ENCODE results near the gene TNFSF9. TPM values are rescaled to one million over a fixed set of nuclear protein-coding genes. Genes with fewer than 3 reads are reported as not detected.
A peak's percentile ranks its signal among the peaks of the same experiment; 100 is the strongest.

TNFSF9 gene
- total and polyA plus RNA-seq, 2 of the 8 experiments (the other 6 are each of a cell fraction or from before 2014, with no cell fraction given) = 1.7 to 4.4 TPM

DNA sequence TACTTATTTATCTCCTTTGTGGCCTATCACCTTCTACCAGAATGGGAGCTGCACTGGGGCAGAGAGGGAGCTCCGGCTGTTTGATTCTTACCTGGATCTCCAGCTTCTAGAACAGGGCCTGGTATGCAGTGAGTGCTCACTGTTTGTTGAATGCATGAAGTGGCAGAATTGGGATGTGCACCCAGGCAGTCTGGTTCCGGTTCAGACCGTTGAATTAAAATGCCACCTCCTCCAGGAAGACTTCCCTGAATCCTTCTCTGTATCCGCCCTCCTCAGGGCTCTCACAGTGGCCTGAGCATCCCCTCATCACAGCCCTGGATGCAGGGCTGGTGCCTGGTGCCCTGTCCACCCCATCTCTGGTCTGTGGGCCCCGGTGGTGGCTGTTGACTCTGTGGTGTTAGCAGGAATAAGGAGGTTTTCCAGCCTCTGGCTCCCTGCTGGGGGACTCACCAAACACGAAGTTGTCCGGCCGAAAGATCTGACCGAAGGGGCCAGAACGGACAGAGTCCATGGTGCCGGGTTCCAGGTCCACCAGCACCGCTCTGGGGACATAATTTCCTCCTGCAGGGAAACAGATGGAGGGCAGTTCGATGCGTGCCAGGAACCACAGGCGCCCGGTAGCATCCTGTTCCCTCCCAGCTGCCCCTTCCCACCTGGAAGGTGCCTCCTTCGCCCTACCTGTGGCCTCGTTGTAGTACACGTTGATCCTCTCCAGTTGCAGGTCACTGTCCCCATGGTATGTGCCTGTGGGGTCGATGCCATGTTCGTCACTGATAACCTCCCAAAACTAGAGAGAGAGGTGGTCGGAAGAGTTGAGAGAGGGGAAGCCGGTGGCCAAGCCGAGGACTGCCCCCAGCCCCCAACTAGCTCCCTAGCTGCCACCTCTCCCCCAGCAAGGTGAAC is 29.7 kb upstream of the TNFSF9 start:
- DNase-seq (ENCODE audit: low read depth in 1 of 2, low spot score in 2 of 2) = peak in 1 of 2 experiments; percentile 52
- ChIA-PET POLR2A (ENCODE audit: partially characterized antibody) (interaction anchor here (1.3 to 2.2 kb wide), 2 partner anchors 10 to 25 kb away, joined by 4 to 7 read pairs; no protein-coding TSS in a partner anchor), CTCF (ENCODE audit: partially characterized antibody) (interaction anchor here (0.9 to 4.8 kb wide), 3 partner anchors 9 to 268 kb away, joined by 3 to 30 read pairs (median 3); partner anchors contain the start of gene DENND1C)
- H3K27me3 ChIP-seq (replicated peaks in 1 of 4; ENCODE audit: control insufficient read depth in 3 of 4, extremely low read depth in 1 of 4, insufficient read depth in 3 of 4, low read length in 3 of 4) = peaks cover 0 to 8% (median 7%) of the 10 kb centered on the region in 4 experiments; a peak in 4 of 7 replicates
- no peak overlapping the region for H4K5ac ChIP-seq (ENCODE audit: insufficient read length, low read depth, low read length)
- H3K4me1 ChIP-seq (replicated peaks in 1 of 4; ENCODE audit: control insufficient read depth in 3 of 4, insufficient read depth in 4 of 4, low read length in 3 of 4) = peaks cover 0 to 10% (median 7%) of the 10 kb centered on the region in 4 experiments; a peak in 5 of 7 replicates
- H3K27ac ChIP-seq (ENCODE audit: low read depth, low read length) = no peak overlapping the region
- WGBS, 2 experiments (ENCODE audit: extremely low coverage in 1 of 2, insufficient coverage in 1 of 2, insufficient read length in 1 of 2, insufficient replicate concordance in 2 of 2, low coverage in 1 of 2, low lambda C conversion rate in 2 of 2, missing lambda C conversion rate in 1 of 2) = 70% methylated on average over 23 of the region's 24 CpGs; no CpG with 5 or more reads in 1 of the 2 experiments
- H3K56ac ChIP-seq (replicated peaks; ENCODE audit: insufficient read length, low read depth, low read length) = no peak overlapping the region
- H3K14ac ChIP-seq (ENCODE audit: insufficient read length) = no peak overlapping the region
- H2BK12ac ChIP-seq (ENCODE audit: low read depth, low read length) = peak overlapping the region; percentile 71; the same call in 1 of the 2 replicates
- no peak for FAIRE-seq
- peak overlapping the region; percentile 90 to 91 for H3K4me2 ChIP-seq (ENCODE audit: insufficient read depth in 1 of 2, low read depth in 2 of 2, low read length in 2 of 2)
- H3K23me2 ChIP-seq (ENCODE audit: low read depth, low read length) = peaks cover 10% of the 10 kb centered on the region
- H3K18ac ChIP-seq (ENCODE audit: extremely low read depth, low read length) = no peak overlapping the region; the same call in 1 of the 2 replicates
- no peak overlapping the region for H2BK120ac ChIP-seq (replicated peaks; ENCODE audit: low read depth, low read length)
- no peak overlapping the region for H2BK15ac ChIP-seq (ENCODE audit: low read length)
- H2AFZ ChIP-seq (ENCODE audit: low read length) = no peak overlapping the region
- no peak overlapping the region for H2AK5ac ChIP-seq (ENCODE audit: low read depth, low read length)
- H3K79me2 ChIP-seq (ENCODE audit: control insufficient read depth in 1 of 2, insufficient read depth in 2 of 2, low read length in 2 of 2) = no peaks in the 10 kb centered on the region
- no peaks in the 10 kb centered on the region for H4K20me1 ChIP-seq (replicated peaks in 1 of 2; ENCODE audit: control insufficient read depth in 1 of 2, insufficient read depth in 2 of 2, low read length in 2 of 2)
- no peak overlapping the region for H4K91ac ChIP-seq (replicated peaks; ENCODE audit: insufficient read length, low read length)
- no peaks in the 10 kb centered on the region for H3K9me3 ChIP-seq (ENCODE audit: insufficient read depth in 2 of 2, low read depth in 1 of 2, low read length in 1 of 2)
- no peak overlapping the region; the same call in 1 of the 2 replicates for H4K8ac ChIP-seq (ENCODE audit: extremely low read depth, insufficient read depth, low read length)
- no peaks in the 10 kb centered on the region for H3K36me3 ChIP-seq (ENCODE audit: control insufficient read depth in 2 of 4, insufficient read depth in 4 of 4, low read length in 3 of 4)
- H3K23ac ChIP-seq (ENCODE audit: insufficient read length) = no peak overlapping the region
- H3K4ac ChIP-seq (replicated peaks; ENCODE audit: insufficient read length, low read depth, low read length) = no peak overlapping the region
- no peak overlapping the region; the same call in 1 of the 2 replicates for H2BK5ac ChIP-seq (ENCODE audit: low read depth, low read length)
- no peak overlapping the region for H2BK20ac ChIP-seq (ENCODE audit: low read length)
- H3K9ac ChIP-seq (replicated peaks in 1 of 4; ENCODE audit: extremely low read depth in 1 of 4, low read depth in 3 of 4, low read length in 3 of 4) = no peak overlapping the region
- peak overlapping the region; percentile 44 to 86 (median 59) for H3K4me3 ChIP-seq (ENCODE audit: extremely low read depth in 1 of 4, insufficient read depth in 2 of 4, low read depth in 3 of 4, low read length in 4 of 4)
- no peaks in the 10 kb centered on the region for H3K79me1 ChIP-seq (ENCODE audit: low read depth, low read length)
- TF ChIP-seq RAD21 (IDR thresholded peaks at IDR 0.05 in 1 of 2, conservative IDR thresholded peaks at IDR 0.05 in 1 of 2; ENCODE audit: low read depth in 2 of 2, low read length in 2 of 2) (no peak), SP2 (IDR thresholded peaks at IDR 0.05; ENCODE audit: low read length) (no peak), MAFK (IDR thresholded peaks at IDR 0.05; ENCODE audit: low read depth, low read length) (no peak), SIN3A (conservative IDR thresholded peaks at IDR 0.05 in 1 of 2, IDR thresholded peaks at IDR 0.05 in 1 of 2; ENCODE audit: low read depth in 1 of 2, low read length in 2 of 2) (no peak), EGR1 (IDR thresholded peaks at IDR 0.05; ENCODE audit: borderline replicate concordance, low read depth, low read length) (no peak), POU5F1 (IDR thresholded peaks at IDR 0.05; ENCODE audit: low read depth, low read length) (no peak), HDAC2 (IDR thresholded peaks at IDR 0.05; ENCODE audit: borderline replicate concordance in 1 of 2, low read depth in 2 of 2, low read length in 2 of 2) (no peak), KDM4A (IDR thresholded peaks at IDR 0.05; ENCODE audit: low read depth, low read length, severe bottlenecking) (no peak), RXRA (IDR thresholded peaks at IDR 0.05; ENCODE audit: insufficient read depth, low read depth, low read length) (no peak), SIRT6 (IDR thresholded peaks at IDR 0.05; ENCODE audit: low read length) (no peak), TAF1 (IDR thresholded peaks at IDR 0.05; ENCODE audit: low read depth, low read length) (no peak)

Measured in H1 (cell line).